GM23338 (cell line): ENCODE measurements around the gene DMRTA2. TPM values are rescaled to one million over a fixed set of nuclear protein-coding genes. Genes with fewer than 3 reads are reported as not detected.

Experiments
- ATAC-seq: fragments of 200-7000 bp; cut with Tn5 transposase; 3 replicates; pipeline ENCODE4 v1.9.1; 2020
- DNase-seq: peaks from one replicate; pipeline ENCODE4 v3.0.0-alpha.2; 2015; ENCODE audit warnings: low spot score
- H2AFZ ChIP-seq: fragments of 200-600 bp; sonication (generic); 2 replicates; pipeline ENCODE4 v1.8.0; 2016; ENCODE audit warnings: antibody characterized with exemption, mild to moderate bottlenecking, moderate library complexity
- H3F3A ChIP-seq: fragments of 200-600 bp; sonication (generic); replicated peaks from 2 replicates; pipeline ENCODE4 v1.8.0; 2017; ENCODE audit warnings: antibody characterized with exemption, mixed run types, low read depth
- H3K27ac ChIP-seq: fragments of 200-600 bp; sonication (generic); 2 replicates; pipeline ENCODE4 v1.6.1; 2016; ENCODE audit warnings: low read depth
- H3K27me3 ChIP-seq: fragments of 200-600 bp; sonication (generic); 2 replicates; pipeline ENCODE4 v1.8.0; 2016; ENCODE audit warnings: mild to moderate bottlenecking, mixed run types, moderate library complexity; ENCODE audit not compliant: insufficient read depth
- H3K36me3 ChIP-seq: fragments of 200-600 bp; sonication (generic); 2 replicates; pipeline ENCODE4 v1.8.0; 2016; ENCODE audit warnings: mild to moderate bottlenecking; ENCODE audit not compliant: insufficient read depth
- H3K4me1 ChIP-seq: fragments of 200-600 bp; sonication (generic); 2 replicates; pipeline ENCODE4 v1.8.0; 2016; ENCODE audit warnings: mild to moderate bottlenecking, moderate library complexity; ENCODE audit not compliant: insufficient read depth
- H3K4me2 ChIP-seq: fragments of 200-600 bp; sonication (generic); 2 replicates; pipeline ENCODE4 v1.7.1; 2017; ENCODE audit warnings: mixed run types
- H3K4me3 ChIP-seq: fragments of 200-600 bp; sonication (generic); 2 replicates; pipeline ENCODE4 v1.6.1; 2016; ENCODE audit warnings: mixed run types
- H3K79me2 ChIP-seq: fragments of 200-600 bp; sonication (generic); replicated peaks from 2 replicates; pipeline ENCODE4 v1.8.0; 2017; ENCODE audit warnings: mild to moderate bottlenecking; ENCODE audit not compliant: insufficient read depth
- H3K9me2 ChIP-seq: fragments of 200-600 bp; sonication (generic); 2 replicates; pipeline ENCODE4 v1.8.0; 2017; ENCODE audit not compliant: insufficient read depth
- H4K20me1 ChIP-seq: fragments of 200-600 bp; sonication (generic); replicated peaks from 2 replicates; pipeline ENCODE4 v1.8.0; 2017; ENCODE audit warnings: mild to moderate bottlenecking; ENCODE audit not compliant: insufficient read depth
- H3K27ac Mint-ChIP-seq: 2 replicates; pipeline ENCODE4 v1.8.0; 2020; ENCODE audit warnings: inconsistent platforms, mild to moderate bottlenecking, moderate library complexity, mixed read lengths
- H3K27me3 Mint-ChIP-seq: 3 replicates; pipeline ENCODE4 v1.8.0; 2022; ENCODE audit warnings: low read depth, mild to moderate bottlenecking, moderate library complexity, mixed read lengths, inconsistent platforms; ENCODE audit not compliant: insufficient read depth, poor library complexity
- H3K36me3 Mint-ChIP-seq: 3 replicates; pipeline ENCODE4 v1.8.0; 2021; ENCODE audit warnings: low read depth, mild to moderate bottlenecking, inconsistent platforms, moderate library complexity, mixed read lengths
- H3K4me1 Mint-ChIP-seq: 3 replicates; pipeline ENCODE4 v1.8.0; 2020; ENCODE audit warnings: mild to moderate bottlenecking, inconsistent platforms, mixed read lengths
- H3K4me3 Mint-ChIP-seq: 3 replicates; pipeline ENCODE4 v1.8.0; 2021; ENCODE audit warnings: moderate library complexity, mild to moderate bottlenecking, inconsistent platforms, mixed read lengths
- H3K9me3 Mint-ChIP-seq: 3 replicates; pipeline ENCODE4 v1.8.0; 2020; ENCODE audit warnings: moderate library complexity, mild to moderate bottlenecking, inconsistent platforms, mixed read lengths
- CREB1 ChIP-seq: fragments of 250-450 bp; sonication (Bioruptor Pico); IDR thresholded peaks from 2 replicates; pipeline ENCODE4 v1.5.0; 2020; ENCODE audit warnings: low read depth, mild to moderate bottlenecking, moderate library complexity
- ETS1 ChIP-seq: IDR thresholded peaks from 2 replicates; pipeline ENCODE4 v1.6.1; 2016; ENCODE audit warnings: antibody characterized with exemption
- EZH2phosphoT487 ChIP-seq: fragments of 200-600 bp; sonication (generic); IDR thresholded peaks from one replicate; pipeline ENCODE4 v1.8.1; 2018; ENCODE audit warnings: antibody characterized with exemption; ENCODE audit not compliant: unreplicated experiment
- JUNB ChIP-seq: IDR thresholded peaks from one replicate; pipeline ENCODE4 v1.6.1; 2016; ENCODE audit warnings: antibody characterized with exemption; ENCODE audit not compliant: unreplicated experiment
- NANOG ChIP-seq: IDR thresholded peaks from 2 replicates; pipeline ENCODE4 v1.6.1; 2016; ENCODE audit warnings: antibody characterized with exemption, borderline replicate concordance
- POLR2AphosphoS5 ChIP-seq: IDR thresholded peaks from 2 replicates; pipeline ENCODE4 v1.6.1; 2016; ENCODE audit warnings: antibody characterized with exemption, low read depth
- REST ChIP-seq: IDR thresholded peaks from one replicate; pipeline ENCODE4 v1.6.1; 2018; ENCODE audit warnings: antibody characterized with exemption; ENCODE audit not compliant: unreplicated experiment
- ZNF114 ChIP-seq: fragments of 250-450 bp; sonication (Bioruptor Pico); IDR thresholded peaks from 2 replicates; pipeline ENCODE4 v1.5.0; 2020; ENCODE audit warnings: mild to moderate bottlenecking, moderate library complexity
- ZNF331 ChIP-seq: fragments of 250-450 bp; sonication (Bioruptor Pico); IDR thresholded peaks from 2 replicates; pipeline ENCODE4 v1.5.0; 2020; ENCODE audit warnings: low read depth, mild to moderate bottlenecking, moderate library complexity
- ZNF462 ChIP-seq: fragments of 250-450 bp; sonication (Bioruptor Pico); IDR thresholded peaks from 2 replicates; pipeline ENCODE4 v1.5.0; 2020; ENCODE audit warnings: mild to moderate bottlenecking, moderate library complexity
- polyA plus RNA-seq: library from polyadenylated mRNA; unstranded; fragments of >200 nt; fragmentation: Nextera tagmentation; extraction: Ambion mirVana; gene quantifications from 2 replicates; pipeline ENCODE4 v1.2.1, GENCODE V29; 2016
- total RNA-seq: library from RNA; depleted of rRNA; stranded (reverse); fragments of >200 nt; shearing (Covaris generic); gene quantifications from 2 replicates; pipeline ENCODE4 v1.2.3, GENCODE V29; 2014

The DMRTA2 gene
- total and polyA plus RNA-seq, 2 experiments from 2014 or later = 0.07 TPM; not detected in 1

DNA sequence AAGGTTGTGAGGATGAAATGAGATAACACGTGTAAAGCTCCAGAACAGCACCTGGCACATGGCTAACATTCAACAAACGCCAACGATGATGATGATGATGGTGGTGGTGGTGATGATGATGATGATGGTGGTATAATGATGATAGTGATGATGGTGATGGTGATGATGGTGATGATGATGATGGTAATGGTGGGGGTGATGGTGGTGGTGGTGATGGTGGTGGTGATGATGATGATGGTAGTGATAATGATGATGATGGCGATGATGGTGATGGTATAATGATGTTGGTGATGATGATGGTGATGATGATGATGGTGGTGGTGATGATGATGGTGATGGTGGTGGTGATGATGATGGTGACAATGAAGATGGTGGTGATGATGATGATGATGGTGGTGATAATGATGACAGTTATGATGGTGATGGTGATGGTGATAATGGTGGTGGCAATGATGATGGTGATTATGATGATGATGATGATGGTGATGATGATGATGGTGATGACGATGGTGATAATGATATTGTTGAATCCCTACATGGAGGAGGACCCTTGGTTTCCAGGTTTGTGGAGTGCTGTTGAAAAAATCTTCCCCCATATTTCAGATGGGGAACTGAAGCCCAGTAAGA, 54.1 kb downstream of the DMRTA2 start:
- DNase-seq = no peak
- TF ChIP-seq EZH2phosphoT487 (no peak), NANOG (no peak), ZNF331 (CRISPR knock-in tag) (no peak), ZNF114 (CRISPR knock-in tag) (no peak), JUNB (no peak), ZNF462 (CRISPR knock-in tag) (no peak), REST (no peak), ETS1 (no peak), CREB1 (CRISPR knock-in tag) (no peak), POLR2AphosphoS5 (no peak)
- Mint-ChIP-seq H3K4me3 (no peak overlapping the region), H3K9me3 (peaks cover 5% of the 10 kb centered on the region; the same call in 2 of the 3 replicates), H3K36me3 (peaks cover 2% of the 10 kb centered on the region; the same call in 1 of the 3 replicates), H3K4me1 (peaks cover 4% of the 10 kb centered on the region; the same call in 1 of the 3 replicates), H3K27me3 (peaks cover 18% of the 10 kb centered on the region), H3K27ac (no peak overlapping the region)
- H3K27me3 ChIP-seq = peaks cover 27% of the 10 kb centered on the region
- ATAC-seq = no peak
- no peaks in the 10 kb centered on the region for H3K79me2 ChIP-seq
- H3K4me3 ChIP-seq = no peak overlapping the region
- H3K9me2 ChIP-seq = peaks cover 9% of the 10 kb centered on the region
- no peaks in the 10 kb centered on the region for H4K20me1 ChIP-seq
- H3F3A ChIP-seq = no peaks in the 10 kb centered on the region
- no peaks in the 10 kb centered on the region; the same call in 1 of the 2 replicates for H3K4me1 ChIP-seq
- H3K36me3 ChIP-seq = no peaks in the 10 kb centered on the region
- no peak overlapping the region for H3K4me2 ChIP-seq
- H3K27ac ChIP-seq = no peak overlapping the region
- H2AFZ ChIP-seq = no peak overlapping the region
